ENCODE measurements around the gene SUSD4.

SUSD4 gene

DNA sequence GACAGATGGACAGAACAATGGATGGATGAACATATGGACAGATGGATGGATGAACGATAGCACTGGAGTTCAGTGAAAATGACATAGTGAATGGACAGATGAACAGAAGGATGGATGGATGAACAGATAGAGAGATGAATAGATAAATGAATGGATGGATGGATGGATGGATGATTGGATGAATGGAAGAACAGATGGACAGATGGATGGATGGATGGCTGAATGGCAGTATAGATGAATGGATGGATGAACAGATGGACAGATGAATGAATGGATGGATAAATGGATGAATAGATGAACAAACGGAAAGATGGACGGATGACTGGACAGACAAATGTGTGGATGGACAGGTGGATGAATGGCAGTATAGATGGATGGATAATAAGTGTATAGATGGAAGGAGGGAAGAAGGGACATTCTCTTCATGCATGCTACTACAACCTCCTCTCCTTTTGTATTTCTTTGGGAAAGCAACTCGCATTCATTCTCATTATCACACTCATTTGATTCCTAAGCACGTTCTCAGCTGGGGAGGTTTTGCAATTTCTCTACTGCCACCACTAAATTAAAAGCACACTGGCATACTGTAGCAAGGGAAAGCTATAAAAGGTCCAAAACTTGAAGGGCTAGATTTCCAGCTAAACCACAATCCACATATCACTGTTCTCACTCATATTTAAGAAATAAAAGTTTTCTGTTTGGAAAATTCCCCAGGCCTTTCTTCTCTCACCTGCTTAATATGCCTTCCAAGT is 34.1 kb downstream of the SUSD4 start:
- H3K27me3 Mint-ChIP-seq: peaks cover 11% of the 10 kb centered on the region

DNA sequence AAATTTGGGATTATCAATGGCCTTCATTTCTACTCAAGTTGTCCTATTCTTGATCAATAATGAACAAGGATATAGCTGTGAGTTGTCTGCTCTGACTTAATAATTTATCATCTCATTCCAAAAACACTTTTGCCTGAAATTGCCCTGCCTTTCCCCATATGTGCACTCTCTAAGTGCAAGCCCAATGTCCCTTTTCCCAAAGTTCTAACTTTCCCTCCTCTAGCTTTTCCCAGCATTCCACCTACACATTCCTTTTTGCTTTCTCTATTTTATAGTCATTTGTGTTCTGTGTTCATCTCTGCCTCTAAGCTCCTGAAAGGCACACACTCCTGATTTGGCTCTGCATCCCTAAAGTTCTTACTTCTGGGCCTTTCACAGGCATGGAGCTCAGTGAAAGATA is 34.7 kb downstream of the SUSD4 start:
- peaks cover 11% of the 10 kb centered on the region for H3K27me3 Mint-ChIP-seq
- no peaks in the 10 kb centered on the region for H3K36me3 Mint-ChIP-seq
- CTCF ChIA-PET: no interaction called here
- H3K9me3 Mint-ChIP-seq: no peaks in the 10 kb centered on the region
- no peaks in the 10 kb centered on the region for H3K4me1 Mint-ChIP-seq
- no peak for DNase-seq
- no peak overlapping the region for H3K27ac Mint-ChIP-seq
- no peak overlapping the region for H3K4me3 Mint-ChIP-seq

More for the DNA sequence above, 34.1 kb downstream of the SUSD4 start:
- DNase-seq: no peak
- Mint-ChIP-seq H3K9me3 (no peaks in the 10 kb centered on the region), H3K27ac (no peak overlapping the region), H3K4me1 (no peaks in the 10 kb centered on the region), H3K4me3 (no peak overlapping the region), H3K36me3 (no peaks in the 10 kb centered on the region)
- CTCF ChIA-PET: no interaction called here

DNA sequence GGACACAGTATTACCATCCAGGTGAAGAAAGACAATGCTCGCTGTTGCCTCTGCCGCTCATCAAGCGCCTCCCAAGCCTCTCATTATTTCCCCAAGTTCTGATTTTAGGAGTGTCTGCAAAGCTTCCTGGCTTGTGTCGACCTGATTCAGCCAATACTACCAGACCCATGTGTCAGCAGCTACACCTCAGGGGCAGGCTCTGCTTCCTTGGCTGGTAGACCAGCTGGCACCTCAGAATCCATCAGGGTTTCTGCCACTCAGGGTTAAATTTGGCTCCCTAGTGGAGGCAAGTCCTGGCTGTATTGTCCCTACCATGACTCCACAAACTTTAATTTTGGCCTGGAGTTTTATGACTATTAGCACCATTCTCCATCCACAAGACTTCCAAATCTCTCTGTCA is 35.4 kb downstream of the SUSD4 start:
- CTCF ChIA-PET: no interaction called here

GRCh38 chr1:223326776-223327175 is 37.2 kb downstream of the SUSD4 start:
- Mint-ChIP-seq H3K36me3 (no peaks in the 10 kb centered on the region), H3K4me3 (no peak overlapping the region), H3K9me3 (no peaks in the 10 kb centered on the region), H3K4me1 (peaks cover 18% of the 10 kb centered on the region), H3K27me3 (peaks cover 9% of the 10 kb centered on the region), H3K27ac (no peak overlapping the region)
- DNase-seq: no peak
- CTCF ChIA-PET: no interaction called here

More for the DNA sequence above, 35.4 kb downstream of the SUSD4 start:
- DNase-seq: no peak
- H3K36me3 Mint-ChIP-seq: no peaks in the 10 kb centered on the region
- peaks cover 7% of the 10 kb centered on the region for H3K4me1 Mint-ChIP-seq
- no peak overlapping the region for H3K27ac Mint-ChIP-seq
- H3K4me3 Mint-ChIP-seq: no peak overlapping the region
- H3K27me3 Mint-ChIP-seq: peaks cover 11% of the 10 kb centered on the region
- no peaks in the 10 kb centered on the region for H3K9me3 Mint-ChIP-seq

DNA sequence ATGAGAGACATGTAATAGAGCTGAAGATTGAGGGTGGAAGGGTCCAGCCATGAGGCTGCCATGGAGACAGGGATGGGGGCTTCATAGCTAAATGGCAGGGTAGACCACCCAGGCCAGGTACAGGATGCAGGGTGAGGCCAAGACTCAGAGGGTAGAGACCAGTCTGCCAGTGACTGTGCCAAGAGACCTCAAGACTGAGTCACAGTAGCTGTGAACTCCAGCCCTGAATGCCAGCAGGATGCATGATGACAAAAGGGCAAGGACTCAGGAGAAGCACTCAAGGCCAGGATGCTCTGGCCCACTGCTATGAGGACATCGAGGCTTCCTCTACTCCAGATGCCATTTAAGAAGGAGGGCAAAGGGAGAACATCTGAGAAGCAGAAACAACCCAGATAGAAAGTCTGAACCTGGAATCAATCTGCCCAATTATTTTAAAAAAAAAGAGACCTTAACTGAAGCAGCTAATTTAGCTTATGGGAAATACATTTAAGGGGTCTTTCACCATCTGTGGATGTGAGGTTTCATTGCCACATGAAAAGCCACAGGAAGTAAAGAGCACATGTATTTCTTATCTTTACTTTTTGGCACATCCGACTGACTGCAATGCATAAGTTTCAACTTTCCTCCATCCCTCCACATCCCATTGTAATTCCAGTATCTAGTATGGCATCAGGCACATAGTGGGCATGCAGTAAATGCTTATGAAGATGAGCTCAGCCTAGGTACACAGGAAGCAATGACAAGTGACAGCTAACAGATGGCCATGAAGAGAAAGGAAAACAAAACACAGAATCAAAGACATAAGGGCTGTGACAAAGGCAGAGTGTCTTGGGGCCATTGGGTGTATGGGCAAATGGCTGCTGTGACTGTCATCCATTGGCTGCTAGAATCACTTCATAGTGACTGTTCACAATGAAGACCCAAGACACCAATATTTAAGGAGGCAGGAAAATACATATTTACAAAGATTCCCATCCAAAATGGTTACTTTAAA is 40.2 kb downstream of the SUSD4 start:
- no peak overlapping the region for H3K4me3 Mint-ChIP-seq
- no peak for DNase-seq
- CTCF ChIA-PET: interaction anchor here (1.0 kb wide), 1 partner anchor 372 kb away, joined by 3 read pairs; no protein-coding TSS in a partner anchor
- peaks cover 18% of the 10 kb centered on the region for H3K4me1 Mint-ChIP-seq
- no peaks in the 10 kb centered on the region for H3K36me3 Mint-ChIP-seq
- no peak overlapping the region for H3K27ac Mint-ChIP-seq
- peaks cover 9% of the 10 kb centered on the region for H3K27me3 Mint-ChIP-seq
- H3K9me3 Mint-ChIP-seq: no peaks in the 10 kb centered on the region

GRCh38 chr1:223322868-223323267 is 41.1 kb downstream of the SUSD4 start:
- DNase-seq: no peak
- Mint-ChIP-seq H3K4me1 (peaks cover 18% of the 10 kb centered on the region), H3K9me3 (no peaks in the 10 kb centered on the region), H3K27me3 (peaks cover 3% of the 10 kb centered on the region), H3K27ac (no peak overlapping the region), H3K4me3 (no peak overlapping the region), H3K36me3 (no peaks in the 10 kb centered on the region)
- CTCF ChIA-PET: no interaction called here

GRCh38 chr1:223320959-223321358 is 43.0 kb downstream of the SUSD4 start:
- CTCF ChIA-PET: no interaction called here
- H3K9me3 Mint-ChIP-seq: no peaks in the 10 kb centered on the region

DNA sequence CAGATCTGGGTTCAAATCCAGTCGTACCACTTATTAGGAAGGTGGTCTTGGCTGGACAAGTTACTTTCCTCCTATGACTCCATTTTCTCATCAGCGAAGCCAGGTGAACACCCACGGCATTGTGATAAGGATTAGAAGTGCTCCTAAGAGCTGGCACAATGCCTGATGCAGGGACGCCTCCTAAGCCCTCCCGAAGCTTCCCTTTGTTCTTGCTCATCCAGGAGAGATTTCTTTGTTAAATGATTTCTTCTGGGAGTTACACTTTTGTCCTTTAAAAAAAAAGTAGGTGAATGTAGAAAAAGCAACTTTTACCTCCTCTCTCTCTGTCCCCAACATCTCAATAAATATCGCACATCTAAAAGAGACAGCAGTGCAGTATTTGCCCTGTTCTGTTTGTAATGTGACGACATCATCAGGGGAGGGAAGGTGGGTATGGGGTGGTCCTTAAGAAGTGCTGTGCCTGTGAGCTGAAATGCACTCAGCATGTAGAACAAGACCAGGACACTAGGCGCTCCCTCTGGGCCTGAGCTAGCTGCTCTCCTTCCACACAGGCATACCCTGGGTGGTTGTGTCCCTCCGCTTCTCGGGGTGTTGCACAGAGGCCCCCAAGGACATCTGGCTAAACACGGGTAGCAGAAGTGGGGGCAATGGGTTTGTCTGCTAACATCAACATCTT is 43.9 kb downstream of the SUSD4 start:
- Mint-ChIP-seq H3K4me3 (no peak overlapping the region), H3K9me3 (no peaks in the 10 kb centered on the region), H3K27ac (no peak overlapping the region), H3K27me3 (peaks cover 3% of the 10 kb centered on the region), H3K36me3 (no peaks in the 10 kb centered on the region), H3K4me1 (peaks cover 18% of the 10 kb centered on the region)
- CTCF ChIA-PET: no interaction called here
- DNase-seq: no peak

More at GRCh38 chr1:223320959-223321358, 43.0 kb downstream of the SUSD4 start:
- Mint-ChIP-seq H3K27me3 (peaks cover 3% of the 10 kb centered on the region), H3K4me3 (no peak overlapping the region), H3K27ac (no peak overlapping the region), H3K36me3 (no peaks in the 10 kb centered on the region), H3K4me1 (peaks cover 18% of the 10 kb centered on the region)
- DNase-seq: no peak

DNA sequence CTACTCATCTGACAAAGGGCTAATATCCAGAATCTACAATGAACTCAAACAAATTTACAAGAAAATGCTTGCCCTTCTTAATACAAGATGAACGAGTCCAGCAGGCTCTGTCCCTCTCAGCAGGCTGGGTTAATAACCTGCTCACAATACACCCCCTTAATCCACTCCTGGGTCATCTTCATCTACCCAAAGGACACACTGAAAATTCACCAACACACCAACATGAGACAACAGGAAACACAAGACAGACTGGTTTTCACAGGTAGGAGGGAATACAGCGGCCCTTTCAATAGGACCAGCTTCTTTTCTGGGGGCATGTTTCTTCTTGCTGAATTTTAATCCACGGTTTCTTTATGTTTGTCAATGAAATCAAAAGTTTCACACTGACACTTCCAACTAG is 44.6 kb downstream of the SUSD4 start:
- Mint-ChIP-seq H3K27me3 (peaks cover 3% of the 10 kb centered on the region), H3K4me3 (no peak overlapping the region), H3K4me1 (peaks cover 18% of the 10 kb centered on the region), H3K36me3 (no peaks in the 10 kb centered on the region), H3K27ac (no peak overlapping the region), H3K9me3 (no peaks in the 10 kb centered on the region)
- DNase-seq: no peak
- CTCF ChIA-PET: no interaction called here

- Mint-ChIP-seq H3K4me1 (no peaks in the 10 kb centered on the region), H3K9me3 (no peaks in the 10 kb centered on the region), H3K27me3 (no peaks in the 10 kb centered on the region), H3K4me3 (no peak overlapping the region), H3K36me3 (no peaks in the 10 kb centered on the region), H3K27ac (no peak overlapping the region)
- no peak for DNase-seq
- CTCF ChIA-PET: no interaction called here
Observed at GRCh38 chr1:223316082-223316481, 47.9 kb downstream of the SUSD4 start.

DNA sequence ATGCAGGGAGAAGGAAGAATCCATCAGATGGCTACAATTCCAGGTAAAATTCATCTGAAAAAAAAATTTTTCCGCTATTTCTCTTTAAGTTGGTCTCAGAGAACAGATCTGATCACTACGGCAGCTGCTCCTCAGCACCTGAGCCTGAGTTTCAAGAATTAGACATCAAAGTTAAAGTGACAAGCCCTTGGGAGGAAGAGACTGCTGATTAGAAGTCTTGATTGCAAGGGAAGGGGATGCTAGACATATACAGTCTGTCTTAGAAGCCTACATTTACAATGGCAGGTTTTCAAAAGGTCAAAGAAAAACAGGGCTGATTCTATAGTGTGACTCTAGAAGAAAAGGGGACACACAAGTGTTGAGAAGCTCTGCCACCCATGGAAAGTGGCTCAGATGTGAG is 48.3 kb downstream of the SUSD4 start:
- H3K9me3 Mint-ChIP-seq: no peaks in the 10 kb centered on the region
- CTCF ChIA-PET: no interaction called here
- no peaks in the 10 kb centered on the region for H3K4me1 Mint-ChIP-seq
- H3K27me3 Mint-ChIP-seq: no peaks in the 10 kb centered on the region
- no peak for DNase-seq
- no peak overlapping the region for H3K4me3 Mint-ChIP-seq
- no peaks in the 10 kb centered on the region for H3K36me3 Mint-ChIP-seq
- H3K27ac Mint-ChIP-seq: no peak overlapping the region

GRCh38 chr1:223313415-223313754 is 50.6 kb downstream of the SUSD4 start:
- Mint-ChIP-seq H3K36me3 (no peaks in the 10 kb centered on the region), H3K4me1 (no peaks in the 10 kb centered on the region), H3K27me3 (no peaks in the 10 kb centered on the region), H3K9me3 (no peaks in the 10 kb centered on the region), H3K4me3 (no peak overlapping the region), H3K27ac (no peak overlapping the region)
- CTCF ChIA-PET: no interaction called here
- no peak for DNase-seq

GRCh38 chr1:223312705-223313414 is 51.1 kb downstream of the SUSD4 start:
- H3K4me3 Mint-ChIP-seq: no peak overlapping the region
- DNase-seq: no peak
- H3K27me3 Mint-ChIP-seq: no peaks in the 10 kb centered on the region
- no peaks in the 10 kb centered on the region for H3K4me1 Mint-ChIP-seq
- H3K9me3 Mint-ChIP-seq: no peaks in the 10 kb centered on the region
- CTCF ChIA-PET: no interaction called here
- no peaks in the 10 kb centered on the region for H3K36me3 Mint-ChIP-seq
- no peak overlapping the region for H3K27ac Mint-ChIP-seq

DNA sequence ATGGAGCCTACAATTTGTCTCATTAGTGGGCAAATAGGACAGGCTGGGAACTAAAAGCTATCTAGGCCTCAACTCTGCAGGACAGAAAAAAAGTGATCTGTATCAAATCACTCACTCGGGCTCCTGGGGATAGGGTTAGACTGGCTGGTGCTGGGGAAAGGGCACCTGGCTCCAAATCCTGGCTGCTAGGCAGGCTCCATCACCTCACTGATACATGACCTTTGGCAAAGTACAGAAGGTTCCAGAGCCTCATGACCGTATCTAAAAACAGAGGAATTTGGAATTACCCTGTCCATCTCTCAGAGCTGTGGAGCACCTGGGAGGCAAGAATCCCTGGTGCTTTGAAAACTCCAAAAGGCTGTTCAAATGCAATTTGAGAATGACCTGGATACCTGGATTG is 51.7 kb downstream of the SUSD4 start:
- CTCF ChIA-PET: no interaction called here
- Mint-ChIP-seq H3K9me3 (no peaks in the 10 kb centered on the region), H3K36me3 (no peaks in the 10 kb centered on the region), H3K27me3 (no peaks in the 10 kb centered on the region), H3K4me3 (no peak overlapping the region), H3K4me1 (no peaks in the 10 kb centered on the region), H3K27ac (no peak overlapping the region)
- DNase-seq: no peak
